Activated effector memory CD4-positive, alpha-beta T cell treated with Interleukin-2 at 50 U/mL for 16 hours (primary cell): ENCODE measurements around the gene HOXA1.

Source experiments
- DNase-seq: peaks from one replicate; pipeline ENCODE4 v3.0.0-alpha.2; 2020

The HOXA1 gene

DNA sequence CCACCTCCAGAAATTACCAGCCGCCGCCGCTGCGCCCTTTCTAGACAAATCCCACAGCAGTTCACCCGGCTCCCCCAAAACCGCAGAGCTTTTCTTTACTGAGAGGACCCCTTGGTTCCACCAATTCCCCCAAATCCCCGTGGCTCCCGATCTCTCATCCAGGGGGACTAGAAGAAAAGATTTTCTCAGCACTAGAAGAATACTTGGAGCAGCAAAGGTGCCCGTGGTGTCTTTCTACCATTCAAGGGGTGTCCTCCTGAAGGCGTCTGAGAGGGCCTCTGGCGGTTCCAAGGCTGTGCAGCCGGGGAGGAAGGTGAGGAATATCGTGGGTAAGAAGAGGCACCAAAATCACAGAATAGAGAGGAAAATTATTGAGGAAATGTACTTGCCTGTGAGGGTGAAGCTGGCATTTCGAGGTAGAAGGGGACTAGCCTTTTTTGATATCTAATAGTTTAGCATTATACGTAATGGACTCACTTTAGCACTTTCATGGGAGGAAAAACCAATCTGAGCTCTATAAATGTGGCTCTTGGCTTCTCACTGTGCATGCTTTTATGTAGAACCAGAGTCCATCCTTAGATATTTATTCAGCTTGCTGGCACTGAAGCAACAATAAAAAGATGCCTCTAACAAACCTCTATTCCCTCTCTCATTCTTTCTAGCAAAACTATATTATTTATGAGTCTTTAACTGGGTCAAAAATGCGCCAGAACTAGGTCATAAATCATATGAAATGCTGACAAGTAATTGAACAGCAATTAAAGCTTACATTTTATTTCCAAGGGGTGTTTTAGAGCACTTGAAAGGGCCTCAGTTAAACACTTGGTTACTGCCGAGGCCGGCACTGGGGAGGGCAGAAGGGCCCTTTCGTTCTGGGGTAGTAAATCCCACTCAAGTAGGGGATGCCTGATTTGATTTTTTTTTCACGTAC lies 20.5 kb upstream of the HOXA1 start:
- DNase-seq = no peak

DNA sequence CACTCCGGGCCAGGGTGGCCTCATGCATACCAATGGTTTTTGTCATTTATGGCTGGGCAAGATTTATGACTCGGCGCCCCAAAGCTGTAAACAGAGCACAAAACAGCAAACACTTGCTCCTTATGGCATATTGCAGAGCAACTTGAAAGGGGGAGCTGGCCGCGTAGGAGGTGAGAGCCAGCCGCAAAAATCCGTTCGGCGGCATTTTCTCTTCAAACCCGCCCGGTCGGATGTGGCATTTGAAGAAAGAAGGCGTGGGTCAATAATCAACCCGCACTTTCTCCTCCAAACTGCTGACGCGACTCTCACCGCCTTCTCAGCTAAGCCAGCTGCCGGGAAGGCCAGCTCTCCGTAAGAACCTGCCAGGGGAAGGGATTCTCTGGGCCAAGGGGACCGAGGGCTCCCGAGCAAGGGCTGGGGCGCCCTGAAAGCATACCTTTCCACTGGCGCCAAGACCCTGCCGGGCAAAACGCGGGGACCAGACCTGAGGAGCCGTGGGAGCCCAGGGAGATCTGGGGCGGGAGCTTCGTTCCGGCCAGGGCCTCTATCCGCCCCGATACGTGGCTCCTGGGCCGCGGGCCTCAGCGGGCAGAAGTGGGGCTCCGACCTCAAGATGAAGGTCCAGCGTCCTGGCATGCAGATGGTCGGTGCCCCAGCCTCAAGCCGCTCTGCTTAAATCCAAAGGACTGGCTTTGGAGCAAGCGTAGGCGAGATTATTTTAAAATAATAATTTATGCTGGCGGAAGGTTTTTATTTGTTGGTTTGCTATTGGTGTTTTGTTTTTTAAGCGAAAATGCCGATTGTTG lies 19.6 kb upstream of the HOXA1 start:
- DNase-seq = no peak

DNA sequence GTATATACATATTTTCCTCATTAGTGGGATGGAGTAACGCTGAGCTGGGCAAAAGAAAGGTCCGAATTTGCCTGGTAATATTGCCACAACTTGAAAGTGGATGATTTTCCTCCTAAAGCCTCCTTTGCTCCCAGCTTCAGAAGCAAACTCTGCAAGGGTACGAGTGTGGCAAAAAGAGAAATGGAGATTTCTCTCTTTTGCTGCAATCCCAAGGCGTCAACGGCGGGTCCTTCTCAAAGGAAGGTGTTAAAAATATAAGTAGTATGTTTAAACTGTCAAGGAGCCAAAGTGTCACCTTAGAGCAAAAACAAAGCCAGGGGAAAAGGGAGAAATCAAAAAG lies 19.1 kb upstream of the HOXA1 start:
- no peak for DNase-seq

DNA sequence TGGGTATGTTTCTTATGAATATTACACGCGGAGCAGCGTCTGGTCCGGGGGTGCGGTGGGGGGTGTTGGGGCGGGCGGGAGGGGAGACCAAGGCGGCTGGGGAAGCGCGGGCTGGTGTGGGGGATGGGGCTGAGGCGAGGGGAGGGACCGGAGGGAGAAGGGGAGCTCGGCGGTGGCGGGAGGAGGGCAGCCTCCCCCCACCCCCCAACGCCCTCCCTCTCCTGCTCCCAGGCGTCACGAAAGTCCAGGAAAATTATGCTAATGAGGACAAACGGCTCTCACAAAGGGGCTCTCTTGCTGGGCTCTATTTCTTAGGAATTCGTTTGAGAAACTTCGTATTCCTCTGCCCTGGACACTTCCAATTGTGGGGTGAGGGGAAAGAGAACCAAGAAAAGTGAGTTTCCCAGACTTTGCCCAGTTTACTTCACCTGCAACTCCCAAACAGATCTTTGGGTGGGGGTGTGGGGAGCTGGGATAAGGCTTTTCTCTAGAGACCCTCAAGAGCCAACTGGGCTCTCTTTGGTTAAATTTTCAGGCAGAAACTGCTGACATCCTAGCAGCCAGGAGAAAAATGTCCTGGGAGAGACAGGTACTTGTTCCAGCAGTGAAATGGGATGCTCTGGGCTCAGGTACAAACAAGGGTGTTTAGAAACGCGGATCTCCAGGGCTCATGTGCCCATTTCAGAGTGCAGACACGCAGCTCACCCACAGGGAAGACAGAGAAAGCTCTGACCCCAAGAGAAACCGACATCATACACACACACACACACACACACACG lies 18.4 kb upstream of the HOXA1 start:
- DNase-seq = no peak

DNA sequence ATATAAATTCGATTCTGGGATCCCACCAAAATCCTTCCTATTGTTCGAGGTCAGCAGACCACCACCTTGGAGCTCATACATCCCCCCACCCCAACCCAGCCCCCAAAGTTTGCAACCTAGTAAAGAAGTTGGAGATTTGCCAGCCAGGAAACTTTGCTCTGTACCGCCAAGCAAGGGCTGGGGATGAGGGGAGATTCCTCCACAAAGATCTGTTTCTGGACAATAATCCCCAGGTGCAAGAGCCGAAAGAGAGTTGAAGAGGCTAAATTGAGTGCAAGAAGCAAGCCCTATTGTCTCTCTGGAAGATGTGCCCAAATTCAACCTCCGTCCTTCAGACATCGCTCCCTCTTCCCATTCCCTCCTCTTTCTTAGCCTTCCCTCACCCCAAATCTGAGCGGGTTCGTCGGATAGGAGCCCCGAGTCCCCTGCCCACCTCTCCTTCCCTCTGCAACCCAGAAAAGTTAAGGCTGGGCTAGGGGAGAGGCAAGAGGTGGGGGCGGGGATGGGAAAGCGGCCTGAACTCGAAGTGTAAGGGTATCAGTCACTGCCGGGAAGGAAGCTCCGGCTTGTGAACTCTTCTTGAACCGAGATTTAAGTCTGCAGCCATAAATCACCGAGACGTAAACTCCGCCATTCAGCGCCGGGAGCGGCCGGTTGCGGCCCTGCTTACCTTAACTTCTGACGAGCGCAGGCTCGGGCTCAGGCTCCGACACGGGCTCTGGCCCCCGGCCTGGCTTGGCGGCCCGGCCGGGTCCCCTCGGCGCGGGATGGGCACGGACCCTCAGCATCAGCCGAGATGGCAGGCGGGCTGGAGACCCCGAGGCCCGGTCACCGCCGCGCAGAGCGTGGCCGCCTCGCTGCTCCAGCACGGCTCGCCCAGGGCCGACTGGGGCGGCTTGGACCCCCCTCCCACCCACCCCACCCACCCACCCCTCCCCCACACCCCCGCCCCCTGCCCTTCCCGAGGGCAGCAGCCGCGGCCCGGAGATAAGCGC lies 17.5 kb upstream of the HOXA1 start:
- DNase-seq = no peak

DNA sequence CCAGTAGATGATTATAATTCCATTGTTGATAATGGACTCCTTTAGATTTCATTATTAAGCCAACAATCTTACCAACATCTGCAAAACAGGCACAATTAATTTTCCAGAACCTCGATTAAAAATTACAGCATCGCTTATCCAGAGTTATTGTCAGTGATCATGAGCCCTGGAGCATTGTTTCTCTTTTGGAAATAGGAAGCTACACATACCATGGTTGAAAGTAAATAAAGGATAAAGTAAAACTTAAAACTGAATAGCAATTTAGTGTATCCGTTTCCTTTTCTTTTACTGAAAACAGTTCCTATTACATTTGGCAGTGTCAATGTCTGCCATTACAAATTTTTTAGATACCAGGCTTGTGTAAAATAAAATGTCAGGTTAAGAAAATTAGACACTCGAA lies 16.6 kb upstream of the HOXA1 start:
- DNase-seq = no peak

DNA sequence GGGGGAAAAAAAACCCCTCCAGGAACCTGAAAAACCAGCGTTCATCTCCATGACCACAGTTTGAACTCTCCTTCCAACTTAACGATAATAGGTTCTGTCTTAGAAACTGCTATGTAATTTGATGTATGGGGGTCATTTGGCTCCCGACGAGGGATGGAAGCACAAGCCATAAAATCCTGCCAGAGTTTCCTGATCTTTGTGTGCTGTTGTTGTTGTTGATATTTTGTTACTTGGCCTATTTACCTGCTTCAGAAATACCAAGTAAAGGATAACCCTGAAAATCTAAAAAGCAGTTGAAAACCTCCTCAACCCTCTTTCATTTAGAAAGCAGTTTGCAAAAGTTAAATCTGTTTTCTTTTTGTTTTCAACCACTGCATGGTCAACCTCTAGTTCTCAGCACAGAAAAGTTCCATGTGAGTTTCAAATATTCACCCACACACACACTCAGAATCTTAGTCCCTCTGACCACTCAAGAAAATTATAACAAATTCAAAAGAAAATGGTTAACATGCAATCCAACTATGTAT lies 16.0 kb upstream of the HOXA1 start:
- no peak for DNase-seq

DNA sequence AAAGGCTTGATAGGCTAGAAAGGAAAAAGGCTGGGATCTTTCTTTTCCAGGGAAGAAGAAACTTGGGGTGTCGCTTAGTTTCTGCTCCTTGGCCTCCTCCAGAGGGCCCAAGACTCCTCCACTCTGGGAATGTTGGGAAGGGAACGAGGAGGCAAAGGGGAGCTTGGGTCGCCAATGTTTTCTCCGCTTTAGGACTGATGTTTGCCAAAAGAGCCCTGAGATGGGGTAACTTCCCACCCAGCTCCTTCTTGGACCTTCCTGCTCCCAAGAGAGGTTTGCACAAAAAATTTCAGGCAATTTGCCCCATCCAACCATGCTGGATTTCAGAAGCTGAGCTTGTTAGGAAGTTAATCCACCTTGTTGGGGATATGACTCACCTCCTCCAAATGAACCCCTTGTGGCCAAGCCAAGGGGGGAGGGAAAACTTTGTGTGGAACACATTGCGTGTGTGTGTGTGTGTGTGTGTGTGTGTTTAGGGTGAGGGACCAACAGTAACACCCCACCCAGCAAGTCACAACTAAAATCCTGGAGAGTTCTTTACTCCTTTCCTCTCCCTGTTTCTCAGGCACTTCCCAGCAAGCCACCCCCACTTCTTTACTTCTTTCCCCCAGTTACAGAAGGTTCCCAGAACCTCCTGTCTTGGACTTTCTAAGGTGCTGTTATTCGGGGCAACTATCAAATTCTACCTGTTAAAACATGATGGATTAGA lies 15.4 kb upstream of the HOXA1 start:
- DNase-seq = no peak

DNA sequence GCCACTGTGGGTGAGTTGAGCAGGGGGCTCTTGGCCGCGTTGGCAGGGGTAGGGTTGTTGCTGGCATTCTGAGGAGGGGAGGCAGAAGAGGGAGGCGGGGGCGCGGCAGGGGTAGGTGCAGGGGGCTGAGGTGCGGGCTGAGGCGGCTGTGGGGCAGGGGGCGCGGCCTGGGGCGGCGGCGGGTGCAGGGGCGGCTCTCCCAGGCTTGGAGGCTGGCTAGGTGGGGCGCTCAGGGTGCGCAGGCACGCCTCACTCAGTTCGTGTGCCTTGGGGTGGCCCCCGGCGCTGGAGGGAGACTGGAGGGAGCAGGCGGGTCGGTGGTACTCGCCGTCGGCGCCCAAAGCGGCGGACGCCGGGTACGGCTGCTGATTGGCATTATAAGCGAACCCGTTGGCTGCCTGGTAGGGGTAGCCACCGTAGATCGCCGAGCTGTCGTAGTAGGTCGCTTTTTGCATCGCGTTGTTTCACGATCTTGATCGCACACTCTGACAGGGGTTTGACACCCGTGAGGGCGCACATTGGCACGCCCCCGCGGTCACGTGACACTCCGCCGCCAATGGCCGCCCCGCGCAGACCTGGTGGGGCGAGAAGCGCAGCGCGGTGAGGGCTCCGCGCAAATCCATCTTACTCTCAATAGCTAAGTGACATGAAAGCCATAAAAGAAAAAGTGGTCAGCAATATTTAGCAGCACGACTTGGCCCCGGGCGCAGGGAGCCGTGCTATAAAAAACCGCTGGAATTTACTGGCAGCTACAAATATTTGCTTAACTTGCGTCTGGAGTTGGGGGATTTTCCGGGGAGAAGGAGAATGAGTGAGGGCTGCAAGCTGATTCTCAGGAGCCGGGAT lies 14.6 kb upstream of the HOXA1 start:
- no peak for DNase-seq

DNA sequence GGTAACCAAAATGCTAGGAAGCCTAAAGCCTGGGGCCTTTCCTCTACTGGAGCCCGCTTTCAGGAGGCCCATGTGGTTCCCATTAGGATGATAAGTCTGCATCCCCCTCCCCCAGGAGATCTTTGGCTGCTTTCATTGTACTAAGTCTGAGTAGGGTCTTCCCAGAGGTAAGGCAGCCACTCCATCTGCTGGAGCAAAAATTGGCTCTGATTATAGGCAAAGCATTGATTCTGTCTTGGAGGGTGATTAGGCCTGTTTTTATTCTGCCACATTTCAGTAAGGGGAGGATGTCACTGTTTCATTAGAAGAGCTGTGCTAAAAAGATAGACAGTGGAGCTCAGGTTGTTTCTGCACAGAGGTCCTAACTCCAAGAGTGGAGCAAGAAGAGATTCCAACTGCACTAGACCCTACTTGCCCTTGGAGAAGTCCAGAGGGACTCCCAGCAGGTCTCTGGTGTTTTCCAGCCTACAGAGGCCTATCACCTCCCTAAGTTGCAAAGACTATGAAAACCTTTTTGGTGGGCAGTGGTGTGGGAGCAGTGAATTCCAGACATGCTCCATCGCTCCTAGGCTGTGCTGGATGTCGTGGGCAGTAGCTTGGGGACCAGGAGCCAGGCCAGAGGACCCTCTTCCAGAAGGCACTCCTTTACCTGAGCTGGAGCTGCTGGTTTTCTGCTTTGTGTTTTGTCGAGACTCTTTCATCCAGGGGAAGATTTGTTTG lies 13.8 kb upstream of the HOXA1 start:
- DNase-seq = no peak

DNA sequence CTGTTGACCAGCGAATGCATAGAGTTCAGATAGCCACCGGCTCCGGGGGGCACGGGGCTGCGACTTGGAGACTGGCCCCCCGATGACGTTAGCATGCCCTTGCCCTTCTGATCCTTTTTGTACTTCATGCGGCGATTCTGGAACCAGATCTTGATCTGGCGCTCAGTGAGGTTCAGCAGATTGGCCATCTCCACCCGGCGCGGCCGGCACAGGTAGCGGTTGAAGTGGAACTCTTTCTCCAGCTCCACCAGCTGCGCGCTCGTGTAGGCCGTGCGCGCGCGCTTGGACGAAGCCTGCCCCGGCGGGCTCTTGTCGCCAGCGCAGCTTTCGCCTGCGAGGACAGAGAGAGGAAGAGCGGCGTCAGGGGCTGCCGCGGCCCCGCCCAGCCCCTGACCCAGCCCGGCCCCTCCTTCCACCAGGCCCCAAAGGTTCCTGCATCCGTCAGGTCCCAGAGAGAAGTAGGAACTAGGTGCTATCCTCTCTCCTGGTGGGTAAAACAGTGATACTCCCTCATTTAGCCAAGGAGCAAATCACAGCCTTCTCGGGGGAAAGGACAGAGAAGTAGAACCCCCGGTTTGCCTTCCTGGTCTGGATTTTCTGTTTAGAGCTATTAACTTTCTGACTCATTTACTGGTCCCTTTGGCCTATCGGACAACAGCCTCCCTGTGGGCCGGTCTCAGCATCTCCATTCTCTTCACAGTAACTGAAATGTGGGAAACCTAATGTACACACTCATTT lies 12.8 kb upstream of the HOXA1 start:
- no peak for DNase-seq

DNA sequence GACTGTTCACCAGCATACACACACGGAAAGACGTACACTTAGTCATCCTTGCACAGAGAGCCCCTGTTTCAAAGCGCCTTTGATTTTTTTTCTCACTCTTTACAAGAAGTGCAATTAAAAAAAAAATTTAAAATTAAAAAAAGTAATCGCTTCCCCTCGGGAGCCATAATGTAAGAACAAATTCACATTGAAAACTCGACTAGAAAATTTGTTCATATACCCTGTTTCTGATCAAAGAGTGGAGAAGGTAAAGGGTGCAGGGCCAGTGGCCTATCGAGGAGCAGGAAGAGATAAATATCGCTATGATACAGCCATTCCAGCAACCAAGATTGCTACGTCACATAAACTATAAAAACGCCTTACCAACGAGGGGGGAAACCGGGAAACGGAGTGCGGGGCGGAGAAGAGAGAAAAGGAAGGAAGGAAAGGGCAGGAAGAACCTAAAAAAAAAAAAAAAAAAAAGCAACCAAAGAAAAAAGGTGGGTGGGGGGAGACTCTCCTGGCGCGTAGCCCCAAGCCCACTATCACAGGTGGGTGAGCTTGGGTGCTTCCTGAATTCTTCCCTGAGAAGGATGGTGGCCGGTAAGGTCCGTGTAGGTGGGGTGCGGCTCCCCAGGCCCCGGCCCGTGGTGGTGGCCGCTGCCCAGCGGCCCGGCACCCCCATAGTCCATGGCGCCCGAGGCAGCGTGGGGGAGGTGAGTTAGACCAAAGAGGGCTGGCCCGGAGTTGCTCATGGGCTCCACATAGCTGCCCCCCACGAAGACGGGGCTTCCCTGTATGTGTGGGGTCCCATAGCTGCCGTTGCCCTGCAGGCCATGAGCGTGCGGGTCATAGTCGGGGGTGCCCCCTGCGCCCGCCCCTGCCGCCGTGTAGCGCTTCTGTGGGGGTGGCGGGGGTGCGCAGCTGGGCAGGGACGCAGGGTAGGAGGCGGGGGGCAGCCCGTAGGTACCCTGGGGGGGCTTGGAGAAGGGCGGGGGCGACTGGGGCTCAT lies 11.9 kb upstream of the HOXA1 start:
- no peak for DNase-seq

DNA sequence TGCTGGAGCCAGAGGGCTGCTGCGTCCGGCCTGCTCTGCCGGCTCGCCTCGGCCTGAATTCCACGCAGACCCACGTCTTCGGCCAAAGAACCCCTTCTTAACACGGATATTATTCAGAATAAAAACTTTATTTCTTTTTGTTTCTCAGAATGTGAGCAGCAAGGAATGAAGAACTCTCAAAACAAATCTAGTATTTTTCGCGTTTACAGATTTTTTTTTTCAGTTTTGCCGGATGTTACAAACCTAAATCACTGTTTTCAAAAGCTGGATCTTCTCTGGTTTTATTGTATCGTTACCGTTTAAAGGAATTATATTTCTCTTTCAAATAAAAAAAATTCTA lies 11.1 kb upstream of the HOXA1 start:
- no peak for DNase-seq

DNA sequence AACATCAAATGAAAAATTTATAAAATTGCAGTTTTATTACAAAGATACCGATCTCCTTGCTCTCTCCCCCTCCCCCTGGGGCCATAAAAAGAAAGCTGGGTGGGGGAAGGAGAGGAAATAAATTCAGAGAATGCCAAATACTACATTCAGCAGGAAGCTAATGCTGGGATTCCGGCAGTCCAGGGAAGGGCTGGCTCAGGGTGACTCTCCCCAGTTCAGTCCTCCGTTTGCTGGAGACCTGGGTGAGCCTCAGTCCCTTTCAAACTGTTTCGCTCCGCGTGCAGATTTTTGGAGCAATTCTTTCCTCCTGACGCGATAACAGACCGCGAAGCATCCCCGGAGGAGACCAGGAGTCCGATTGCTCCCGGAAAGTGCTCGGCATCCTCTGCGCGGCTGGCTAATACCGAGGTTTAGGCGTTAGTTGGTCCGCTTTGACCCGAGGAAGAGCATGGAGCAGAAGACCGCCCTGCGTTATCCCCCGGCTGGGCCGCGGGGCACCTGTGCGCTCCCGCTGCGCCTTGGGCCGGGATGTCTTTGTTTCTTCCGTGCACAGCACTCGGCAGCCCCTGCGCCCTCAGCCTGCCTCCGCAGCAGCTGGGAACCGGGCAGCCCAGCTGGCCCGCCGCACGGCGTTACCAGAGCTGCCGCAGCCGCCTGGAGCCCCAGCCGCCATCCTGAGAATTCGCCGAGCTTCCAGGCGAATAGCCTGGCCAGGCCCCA lies 10.5 kb upstream of the HOXA1 start:
- DNase-seq = no peak

DNA sequence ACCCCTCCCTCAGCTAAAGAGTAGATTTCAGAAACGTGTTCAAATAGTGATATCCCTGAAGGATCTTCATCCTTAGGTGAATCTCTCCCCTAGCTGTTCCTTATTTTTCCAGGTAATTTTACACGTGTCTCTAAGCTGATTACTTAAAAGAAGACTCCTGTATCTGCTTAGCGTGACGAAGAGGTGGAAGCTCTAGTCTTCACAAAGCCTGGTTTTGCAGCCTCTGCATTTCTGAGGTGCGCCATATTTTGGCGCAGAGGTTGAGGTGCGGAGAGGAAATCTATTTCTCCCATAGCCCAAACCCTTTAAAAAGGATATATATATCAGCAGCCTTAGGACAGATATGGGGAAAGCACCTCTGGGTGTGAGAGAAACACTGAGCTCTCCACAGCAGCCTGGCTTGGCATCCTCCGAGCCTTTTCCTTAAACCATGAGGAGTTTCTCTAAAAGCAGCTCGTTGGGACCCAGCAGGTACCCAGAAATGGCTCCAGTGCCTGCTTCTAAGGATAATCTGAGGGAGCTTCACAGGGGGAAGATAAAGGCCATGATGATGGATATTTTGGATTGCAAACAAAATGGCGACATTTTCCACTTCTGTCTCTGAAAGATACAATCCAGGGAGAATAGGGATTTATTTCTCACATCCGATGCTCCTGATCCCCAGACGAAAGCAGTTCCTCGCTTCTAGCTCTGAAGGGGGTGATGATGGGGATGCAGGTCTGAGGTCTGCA lies 9.7 kb upstream of the HOXA1 start:
- DNase-seq = no peak

DNA sequence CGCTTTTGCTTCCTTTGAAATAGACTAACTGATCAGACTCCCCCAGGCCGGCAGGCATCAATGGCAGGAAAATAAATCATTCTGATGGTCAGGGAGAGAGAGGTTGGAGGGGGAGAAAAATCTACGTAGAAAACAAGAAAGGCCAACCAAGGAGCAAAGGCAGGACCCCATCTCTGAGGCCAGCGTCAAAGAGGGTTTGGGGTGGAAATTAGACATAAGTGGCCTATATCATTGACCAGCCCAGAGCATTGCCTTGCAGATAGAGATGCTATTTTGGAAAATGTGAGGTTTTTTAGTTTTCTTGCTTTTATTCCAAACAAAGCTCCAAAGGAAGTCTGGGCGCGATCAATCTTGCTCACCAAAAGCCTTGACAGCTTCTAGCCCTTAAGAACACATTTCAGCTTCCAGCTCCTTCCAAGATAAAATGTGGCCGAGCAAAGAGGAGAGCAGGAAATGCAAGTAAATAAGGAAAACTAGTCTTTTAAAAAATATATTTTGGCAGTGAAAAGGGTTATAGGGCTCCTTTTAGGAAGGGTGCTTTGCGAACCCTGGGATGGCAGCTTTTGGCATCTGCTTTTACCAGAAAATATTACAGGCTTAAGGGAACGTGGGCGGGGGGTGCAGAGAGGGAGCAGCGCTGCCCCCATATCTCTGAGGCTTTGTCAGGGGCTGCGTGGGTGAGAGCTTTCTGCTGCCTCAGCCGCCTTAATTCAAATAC lies 8.7 kb upstream of the HOXA1 start:
- DNase-seq = no peak
